A549 (cell line): ENCODE measurements around the gene MYH7B. TPM values are rescaled to one million over a fixed set of nuclear protein-coding genes. Genes with fewer than 3 reads are reported as not detected.

Experiments used
- ATAC-seq, 2 experiments: fragments of 200-7000 bp in 1 of 2; fragments of >200 bp in 1 of 2; cut with Nextera tagmentation in 1 of 2; cut with Tn5 transposase in 1 of 2; 3 replicates each; pipeline versions ENCODE4 v1.8.0 to v1.9.1; 2018 to 2020; ENCODE audit warnings: mild to moderate bottlenecking in 1 of 2, moderate library complexity in 1 of 2
- CTCF ChIA-PET: fragments of 300-600 bp; sonication (Branson Sonifier 250); formaldehyde crosslinking; extraction: SDS; loops from one replicate; lab custom pipeline; 2021; ENCODE audit warnings: antibody characterized with exemption, inconsistent platforms; lab: Yijun Ruan, JAX
- POLR2A ChIA-PET: fragments of 350-600 bp; formaldehyde crosslinking; extraction: SDS; loops from one replicate; lab custom pipeline; 2021; ENCODE audit warnings: antibody characterized with exemption, inconsistent platforms; lab: Yijun Ruan, JAX
- DNase-seq, 2 experiments: peaks; one replicate each; pipeline versions ENCODE4 v3.0.0 to v3.0.0-alpha.2; 2011 to 2016; ENCODE audit warnings: low read depth in 1 of 2, low spot score in 1 of 2
- FAIRE-seq: peaks from 2 replicates; lab custom pipeline; 2011; peaks lifted over from hg19 to GRCh38; lab: Jason Lieb, UNC
- H3K27ac ChIP-seq, 2 experiments: fragments of >200 bp; sonication (Bioruptor Twin); formaldehyde crosslinking; 3 replicates each; pipeline ENCODE4 v1.5.1; 2016 to 2017
- H3K4me1 ChIP-seq: fragments of >200 bp; sonication (Bioruptor Twin); formaldehyde crosslinking; 3 replicates; pipeline ENCODE4 v1.6.1; 2016
- H3K4me2 ChIP-seq: fragments of >200 bp; sonication (Bioruptor Twin); formaldehyde crosslinking; 3 replicates; pipeline ENCODE4 v1.6.1; 2016
- H3K4me3 ChIP-seq: fragments of >200 bp; sonication (Bioruptor Twin); formaldehyde crosslinking; 3 replicates; pipeline ENCODE4 v1.5.1; 2016
- H3K9me3 ChIP-seq: fragments of >200 bp; sonication (Bioruptor Twin); formaldehyde crosslinking; 3 replicates; pipeline ENCODE4 v1.6.1; 2016
- ATOH8 ChIP-seq: fragments of 250-450 bp; sonication (Bioruptor Pico); IDR thresholded peaks from 2 replicates; pipeline ENCODE4 v1.5.0; 2020; ENCODE audit warnings: low read depth, mild to moderate bottlenecking, moderate library complexity
- BHLHE40 ChIP-seq: IDR thresholded peaks from 2 replicates; pipeline ENCODE4 v1.6.1; 2012; ENCODE audit warnings: low read depth, low read length, inconsistent platforms
- CBX2 ChIP-seq: fragments of 200-600 bp; sonication (generic); IDR thresholded peaks from 2 replicates; pipeline ENCODE4 v1.6.1; 2016; ENCODE audit warnings: low read depth, mild to moderate bottlenecking, borderline replicate concordance
- CTCF ChIP-seq: fragments of >200 bp; sonication (Bioruptor Twin); formaldehyde crosslinking; IDR thresholded peaks from 3 replicates; pipeline ENCODE4 v1.5.1; 2016
- ELK1 ChIP-seq: fragments of 150-350 bp; IDR thresholded peaks from 2 replicates; pipeline ENCODE4 v1.6.1; 2014; ENCODE audit warnings: low read depth, mild to moderate bottlenecking, low read length
- EP300 ChIP-seq, 2 experiments: fragments of >200 bp; sonication (Bioruptor Twin); formaldehyde crosslinking; IDR thresholded peaks; 2 replicates in 1 of 2; 3 replicates in 1 of 2; pipeline ENCODE4 v1.6.1; 2016 to 2017
- ESRRA ChIP-seq: fragments of 150-350 bp; IDR thresholded peaks from 2 replicates; pipeline ENCODE4 v1.6.1; 2014; ENCODE audit warnings: mild to moderate bottlenecking, low read length, borderline replicate concordance
- FOSL2 ChIP-seq, 2 experiments: fragments of 450-650 bp in 1 of 2; fragments of >200 bp in 1 of 2; sonication (Bioruptor Twin) in 1 of 2; formaldehyde crosslinking; IDR thresholded peaks; 2 replicates each; pipeline versions ENCODE4 v1.5.0 to v1.6.1; 2016 to 2020; ENCODE audit warnings: mild to moderate bottlenecking in 1 of 2, moderate library complexity in 1 of 2
- GATA3 ChIP-seq: IDR thresholded peaks from 2 replicates; pipeline ENCODE4 v1.6.1; 2012; ENCODE audit warnings: borderline replicate concordance
- HDAC2 ChIP-seq: fragments of 200-600 bp; sonication (generic); IDR thresholded peaks from 2 replicates; pipeline ENCODE4 v1.6.1; 2016
- HES2 ChIP-seq: fragments of >200 bp; sonication (Bioruptor Twin); formaldehyde crosslinking; IDR thresholded peaks from 2 replicates; pipeline ENCODE4 v1.6.1; 2016
- HEYL ChIP-seq: fragments of 250-450 bp; sonication (Bioruptor Pico); IDR thresholded peaks from 2 replicates; pipeline ENCODE4 v1.8.0; 2021; ENCODE audit warnings: mild to moderate bottlenecking, moderate library complexity
- HOXB5 ChIP-seq: fragments of 250-450 bp; sonication (Bioruptor Pico); IDR thresholded peaks from 2 replicates; pipeline ENCODE4 v1.5.0; 2020; ENCODE audit warnings: mild to moderate bottlenecking, moderate library complexity
- MAX ChIP-seq: IDR thresholded peaks from 2 replicates; pipeline ENCODE4 v1.6.1; 2012
- MYC ChIP-seq: IDR thresholded peaks from 2 replicates; pipeline ENCODE4 v1.6.1; 2012; ENCODE audit warnings: mild to moderate bottlenecking, inconsistent platforms, low read length, improper control_type of control experiment, borderline replicate concordance
- NFE2L2 ChIP-seq: fragments of 150-350 bp; conservative IDR thresholded peaks from 2 replicates; pipeline ENCODE4 v1.6.1; 2014; ENCODE audit warnings: low read length
- NPAS2 ChIP-seq: fragments of 250-450 bp; sonication (Bioruptor Pico); IDR thresholded peaks from 2 replicates; pipeline ENCODE4 v1.8.0; 2022; ENCODE audit warnings: mild to moderate bottlenecking, moderate library complexity, borderline replicate concordance
- PBX3 ChIP-seq: IDR thresholded peaks from 2 replicates; pipeline ENCODE4 v1.6.1; 2012
- POLR2AphosphoS2 ChIP-seq: conservative IDR thresholded peaks from 2 replicates; pipeline ENCODE4 v1.6.1; 2012; ENCODE audit warnings: low read length, improper control_type of control experiment, inconsistent platforms
- RARB ChIP-seq: fragments of 250-450 bp; sonication (Bioruptor Pico); IDR thresholded peaks from 2 replicates; pipeline ENCODE4 v1.8.0; 2021; ENCODE audit warnings: mild to moderate bottlenecking, moderate library complexity
- RCOR1 ChIP-seq: fragments of 150-350 bp; IDR thresholded peaks from 2 replicates; pipeline ENCODE4 v1.6.1; 2014; ENCODE audit warnings: antibody characterized with exemption, low read length, low read depth
- RNF2 ChIP-seq: fragments of 200-600 bp; sonication (generic); IDR thresholded peaks from 2 replicates; pipeline ENCODE4 v1.6.1; 2016; ENCODE audit warnings: low read depth, mild to moderate bottlenecking, antibody characterized with exemption, moderate library complexity, borderline replicate concordance
- SMC3 ChIP-seq: fragments of >200 bp; sonication (Bioruptor Twin); formaldehyde crosslinking; IDR thresholded peaks from 3 replicates; pipeline ENCODE4 v1.6.1; 2018; ENCODE audit warnings: inconsistent platforms
- SREBF2 ChIP-seq: fragments of 450-650 bp; IDR thresholded peaks from 2 replicates; pipeline ENCODE4 v1.6.1; 2014; ENCODE audit warnings: mild to moderate bottlenecking, moderate library complexity
- TFCP2L1 ChIP-seq: fragments of 250-450 bp; sonication (Bioruptor Pico); IDR thresholded peaks from 2 replicates; pipeline ENCODE4 v1.5.0; 2021; ENCODE audit warnings: mild to moderate bottlenecking
- TP53 ChIP-seq: fragments of 250-450 bp; sonication (Bioruptor Pico); IDR thresholded peaks from 2 replicates; pipeline ENCODE4 v1.5.0; 2021; ENCODE audit warnings: mild to moderate bottlenecking, moderate library complexity
- ZC3H11A ChIP-seq: fragments of 450-650 bp; IDR thresholded peaks from 2 replicates; pipeline ENCODE4 v1.6.1; 2014; ENCODE audit warnings: antibody characterized with exemption, mild to moderate bottlenecking
- ZNF302 ChIP-seq: fragments of 250-450 bp; sonication (Bioruptor Pico); IDR thresholded peaks from 2 replicates; pipeline ENCODE4 v1.9.0; 2021; ENCODE audit warnings: inconsistent platforms, mild to moderate bottlenecking, moderate library complexity
- WGBS: methylation state at CpG from one replicate; pipeline ENCODE4 v1.1.6; 2017; ENCODE audit errors: missing lambda C conversion rate; 5-methylcytosine and 5-hydroxymethylcytosine counted together
- polyA plus RNA-seq, 4 experiments: library from polyadenylated mRNA; depleted of rRNA in 3 of 4; stranded (reverse); fragments of >200 nt; fragmentation: RNase III in 1 of 4; extraction: RNeasy Plus Mini Kit Qiagen cat#74134 plus additional on column Dnase treatment in 1 of 4; gene quantifications; 2 replicates in 3 of 4; 3 replicates in 1 of 4; pipeline ENCODE4 v1.2.3, GENCODE V29; 2011 to 2017

Gene MYH7B
- polyA plus RNA-seq, 2 of the 4 experiments (the other 2 are of a cell fraction): 0.03 to 0.23 TPM

GRCh38 chr20:34964486-34964885 lies 8.8 kb downstream of the MYH7B start:
- FAIRE-seq (no peak), ATAC-seq (no peak), DNase-seq (no peak)
- Histone ChIP-seq H3K4me1 (no peaks in the 10 kb centered on the region), H3K27ac (no peak overlapping the region), H3K9me3 (no peaks in the 10 kb centered on the region), H3K4me2 (no peak overlapping the region), H3K4me3 (no peak overlapping the region)
- no peak for TF ChIP-seq HEYL
- TF ChIP-seq PBX3: no peak
- TF ChIP-seq ZNF302: no peak
- TF ChIP-seq RARB (CRISPR knock-in tag): no peak
- no peak for TF ChIP-seq NPAS2 (CRISPR knock-in tag)
- TF ChIP-seq MYC: no peak
- TF ChIP-seq CTCF: no peak
- no peak for TF ChIP-seq ZC3H11A
- no peak for TF ChIP-seq FOSL2 (IDR thresholded peaks at IDR 0.05)
- no peak for TF ChIP-seq FOSL2 (CRISPR knock-in tag; IDR thresholded peaks at IDR 0.05)
- TF ChIP-seq HDAC2: no peak
- no peak for TF ChIP-seq RCOR1
- TF ChIP-seq CBX2: no peak
- no peak for TF ChIP-seq BHLHE40
- TF ChIP-seq TFCP2L1 (CRISPR knock-in tag): no peak
- CTCF ChIA-PET: interaction anchor here (1.1 to 1.4 kb wide), 2 partner anchors 9 to 13 kb away, joined by 3 read pairs; partner anchors contain the start of gene MYH7B
- POLR2A ChIA-PET: no interaction called here
- WGBS: 67% methylated on average over 5 of the region's 5 CpGs

GRCh38 chr20:34965051-34965450 lies 9.4 kb downstream of the MYH7B start:
- 98% methylated on average over 5 of the region's 5 CpGs for WGBS
- ATAC-seq (no peak), DNase-seq (no peak), FAIRE-seq (no peak)
- ChIA-PET POLR2A (no interaction called here), CTCF (interaction anchor here (3.9 kb wide), 1 partner anchor 91 kb away, joined by 19 read pairs; the partner anchor contains the start of gene GGT7)
- H3K27ac ChIP-seq: no peak overlapping the region
- no peak for TF ChIP-seq POLR2AphosphoS2
- no peak for TF ChIP-seq HES2
- no peak for TF ChIP-seq ESRRA
- no peak for TF ChIP-seq RARB (CRISPR knock-in tag)
- TF ChIP-seq EP300 (IDR thresholded peaks at IDR 0.05): no peak
- no peak for TF ChIP-seq ELK1
- TF ChIP-seq TFCP2L1 (CRISPR knock-in tag): no peak
- no peak for TF ChIP-seq ZNF302
- no peak for TF ChIP-seq TP53 (CRISPR knock-in tag)
- TF ChIP-seq ATOH8 (CRISPR knock-in tag): no peak
- no peak for TF ChIP-seq NFE2L2
- no peak for TF ChIP-seq SMC3
- no peak for TF ChIP-seq RNF2
- no peak for TF ChIP-seq HDAC2
- TF ChIP-seq SREBF2: no peak
- no peak for TF ChIP-seq ZC3H11A
- TF ChIP-seq MAX: no peak
- no peak for TF ChIP-seq HOXB5 (CRISPR knock-in tag)
- no peak for TF ChIP-seq GATA3
- H3K9me3 ChIP-seq: no peaks in the 10 kb centered on the region
- no peak overlapping the region for H3K4me3 ChIP-seq
- no peak overlapping the region for H3K4me2 ChIP-seq
- H3K4me1 ChIP-seq: no peaks in the 10 kb centered on the region
